GM19193 (cell line): Measurements from ENCODE around the gene EBF3.

Source experiments
- POLR2A ChIP-seq: IDR thresholded peaks from 4 replicates; pipeline ENCODE4 v1.6.1; 2011; ENCODE audit not compliant: insufficient read depth, insufficient read length; ENCODE audit errors: extremely low read depth

The EBF3 gene

DNA sequence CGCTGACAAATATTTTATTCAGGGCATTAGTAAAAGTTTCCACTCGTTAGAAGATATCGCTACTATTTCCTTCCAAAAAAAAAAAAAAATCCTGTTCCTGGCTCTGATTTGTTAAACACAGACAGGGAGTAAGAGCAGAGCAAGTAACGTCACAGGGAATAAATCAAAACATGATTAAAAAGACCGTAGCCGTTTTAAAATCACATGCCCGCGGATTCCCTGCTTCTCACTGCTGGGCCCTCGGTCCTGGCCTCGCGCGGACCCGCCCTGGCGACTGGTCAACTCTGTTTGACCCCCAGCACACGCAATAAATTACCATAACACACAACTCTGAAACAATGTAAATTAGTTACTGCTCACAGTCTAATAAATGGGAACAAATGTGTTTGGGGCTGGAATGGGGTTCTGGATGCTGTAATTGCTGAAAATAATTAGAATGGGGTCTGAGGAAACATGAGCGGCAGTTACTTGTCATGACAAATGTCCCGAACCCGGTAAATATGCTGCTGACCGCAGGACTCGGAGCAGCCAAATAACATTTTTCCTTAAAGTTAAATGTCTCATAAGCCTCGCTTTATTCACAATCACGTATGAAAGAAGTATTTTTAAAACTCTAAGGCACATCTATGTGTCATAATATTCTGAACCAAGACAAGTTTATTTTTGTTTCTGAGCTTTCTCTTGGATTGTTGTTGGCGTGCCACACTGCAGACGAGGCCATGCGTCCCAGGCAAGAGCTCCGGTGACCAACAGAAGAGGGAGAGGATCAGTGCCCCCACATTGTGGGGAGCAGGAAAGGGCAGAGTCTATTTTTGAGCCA is 17.9 kb downstream of the EBF3 start:
- TF ChIP-seq POLR2A, result no peak

DNA sequence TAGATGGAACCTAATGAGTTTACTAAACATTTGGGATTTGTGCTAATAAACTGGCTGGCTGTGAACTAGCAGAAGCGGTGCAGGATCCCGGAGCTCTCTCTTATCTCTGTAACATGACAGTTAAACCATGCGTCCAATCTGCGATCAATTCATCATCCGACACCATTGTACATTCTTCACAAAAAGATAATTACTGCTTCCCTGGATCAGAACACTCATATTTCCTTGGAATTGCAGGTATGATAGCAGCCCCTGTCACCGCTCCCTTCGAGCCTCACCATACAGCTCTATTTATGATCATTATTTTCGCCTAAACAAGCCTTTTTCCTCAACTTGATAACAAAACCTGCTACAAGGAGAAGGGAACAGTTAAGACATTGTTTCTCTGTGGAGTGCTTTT is 18.5 kb downstream of the EBF3 start:
- no peak for TF ChIP-seq POLR2A

DNA sequence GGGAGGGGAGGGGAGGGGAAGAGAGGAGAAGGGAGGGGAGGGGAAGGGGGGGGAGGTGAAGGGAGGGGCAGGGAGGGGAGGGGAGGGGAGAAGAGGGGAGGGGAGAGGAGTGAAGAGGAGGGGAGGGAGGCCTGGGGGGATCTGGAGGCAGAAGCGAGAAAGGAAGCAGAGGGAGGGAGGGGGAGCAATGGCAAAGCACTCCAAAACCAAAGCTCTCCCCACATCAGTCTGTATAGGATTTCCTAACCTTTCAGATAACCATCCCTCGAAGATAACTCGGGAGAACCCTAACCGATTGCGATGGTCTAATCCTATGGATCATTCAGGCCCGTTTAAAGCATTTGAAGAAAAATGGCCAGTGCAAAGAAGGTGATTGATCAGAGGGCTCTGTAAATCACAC is 19.0 kb downstream of the EBF3 start:
- no peak for TF ChIP-seq POLR2A

DNA sequence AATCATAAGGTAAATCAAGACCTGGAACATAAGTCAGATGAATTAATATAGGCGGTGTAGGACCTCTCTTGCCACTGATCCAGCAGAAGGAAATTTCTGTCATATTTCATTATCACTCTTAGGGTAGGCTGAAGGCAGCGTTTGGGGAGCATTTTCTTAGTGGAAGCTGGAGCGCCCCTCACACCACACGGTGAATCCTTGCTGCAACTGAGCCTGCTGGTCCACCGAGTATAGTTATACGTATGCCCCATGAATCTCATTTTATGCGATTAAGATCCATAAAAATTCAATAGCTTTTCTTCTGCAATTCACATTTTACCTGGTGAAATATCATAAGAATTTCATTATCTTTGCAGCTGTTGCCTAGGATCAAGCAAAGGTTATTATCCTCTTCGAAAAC is 19.6 kb downstream of the EBF3 start:
- TF ChIP-seq POLR2A, result no peak

DNA sequence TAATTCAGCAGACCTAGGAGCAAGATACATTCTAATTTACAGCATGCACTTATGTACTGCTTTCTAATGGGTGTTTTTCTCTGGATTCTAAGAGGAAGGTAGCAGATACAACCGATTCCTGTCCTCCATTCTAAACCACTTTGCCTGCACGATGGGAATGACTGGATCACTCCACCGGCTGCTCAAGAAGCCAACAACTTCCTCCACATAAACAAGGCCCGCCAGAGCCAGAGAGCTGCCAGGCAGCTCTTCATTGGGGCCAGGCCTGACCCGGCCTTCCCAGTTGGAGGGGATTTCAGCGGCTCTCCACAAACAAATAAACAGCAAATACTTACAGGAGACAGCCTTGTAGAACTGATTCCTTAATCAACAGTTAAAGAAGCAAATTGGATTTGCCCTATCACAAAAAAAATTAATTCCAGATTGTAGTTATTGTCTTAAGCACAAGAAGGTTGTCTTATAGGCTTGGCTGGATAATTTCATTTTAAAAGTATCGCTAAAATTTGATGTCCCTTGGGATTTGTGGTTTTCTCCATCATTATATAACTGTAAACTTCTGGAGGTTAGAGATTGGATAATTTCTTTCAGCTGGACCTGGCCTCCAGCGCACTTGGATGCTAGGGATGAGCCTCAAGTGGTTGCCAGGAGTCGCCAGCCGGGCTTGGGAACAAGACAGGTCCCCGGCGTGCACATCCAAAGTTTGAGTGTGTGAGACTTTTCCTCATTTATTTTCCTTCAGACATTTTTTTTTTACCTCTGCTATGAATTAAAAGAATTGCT is 20.9 kb downstream of the EBF3 start:
- TF ChIP-seq POLR2A, result no peak

DNA sequence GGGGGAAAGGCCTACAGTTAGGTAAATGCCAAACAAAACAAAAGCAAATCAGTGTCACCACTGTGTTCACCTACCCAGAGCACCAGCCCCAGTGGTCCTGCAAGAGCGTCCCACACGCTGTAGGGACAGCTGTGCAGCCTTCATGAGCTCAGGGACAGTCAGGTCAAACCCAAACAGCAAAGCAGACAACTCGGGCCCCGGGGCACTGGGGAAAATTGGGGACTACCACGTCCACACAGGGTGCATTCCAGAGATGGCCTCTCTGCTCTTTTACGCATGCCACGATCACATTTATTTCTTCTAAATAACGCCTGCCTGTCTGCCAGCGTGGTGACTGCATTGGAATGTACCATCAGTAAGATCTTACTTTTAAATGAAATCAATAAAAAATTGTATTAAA is 21.7 kb downstream of the EBF3 start:
- TF ChIP-seq POLR2A, result no peak

DNA sequence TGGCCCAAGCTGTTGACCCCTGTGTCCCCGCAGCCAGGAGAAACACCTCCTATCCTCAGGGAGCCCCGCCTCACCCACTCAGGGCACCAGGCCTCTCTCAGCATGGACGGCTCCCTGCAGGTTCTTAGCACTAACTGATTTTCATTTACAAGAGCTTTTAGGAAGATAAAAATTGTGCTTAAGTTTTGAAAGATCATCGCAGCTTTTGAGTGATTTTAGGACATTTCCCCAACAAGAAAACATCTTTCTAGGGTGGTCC is 22.1 kb downstream of the EBF3 start:
- no peak for TF ChIP-seq POLR2A

DNA sequence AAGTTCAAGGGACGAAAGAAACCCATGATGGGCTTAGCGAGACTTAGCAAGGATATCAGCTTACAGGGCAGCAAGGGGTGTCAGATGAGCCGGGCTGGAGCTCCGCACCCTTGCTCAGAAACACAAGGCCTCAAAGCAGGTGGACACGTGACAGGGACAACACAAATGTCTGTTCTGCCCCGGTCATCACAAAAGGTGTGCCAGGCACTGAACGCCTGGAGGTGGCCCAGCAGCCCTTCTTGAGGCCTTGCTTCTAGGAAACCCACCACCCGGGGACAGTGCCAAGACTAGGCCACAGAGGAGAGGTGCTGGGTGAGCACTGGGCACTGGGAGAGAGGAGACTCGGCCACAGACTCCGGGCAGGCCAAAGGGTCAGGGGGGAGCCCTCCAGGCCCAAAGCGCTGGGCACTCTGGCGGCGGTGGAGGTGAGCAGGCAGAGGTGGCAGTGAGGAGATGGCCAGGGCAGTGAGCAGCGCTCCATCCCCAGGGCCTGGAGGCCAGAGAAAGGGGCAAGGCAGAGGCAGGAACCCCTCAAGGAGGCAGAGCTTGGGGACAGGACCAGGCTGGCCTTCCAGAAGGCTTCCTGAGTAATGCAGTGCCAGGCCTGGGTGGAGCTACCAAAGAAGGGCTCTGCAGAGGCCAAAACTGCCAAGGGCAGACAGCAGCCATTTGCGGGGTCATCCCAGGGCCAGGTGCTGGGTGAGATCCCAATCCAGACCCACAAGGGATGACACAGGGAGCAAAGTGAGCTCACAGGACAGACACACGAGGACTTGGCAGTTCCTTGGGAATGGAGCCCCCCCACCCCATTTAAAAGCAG is 22.7 kb downstream of the EBF3 start:
- no peak for TF ChIP-seq POLR2A

DNA sequence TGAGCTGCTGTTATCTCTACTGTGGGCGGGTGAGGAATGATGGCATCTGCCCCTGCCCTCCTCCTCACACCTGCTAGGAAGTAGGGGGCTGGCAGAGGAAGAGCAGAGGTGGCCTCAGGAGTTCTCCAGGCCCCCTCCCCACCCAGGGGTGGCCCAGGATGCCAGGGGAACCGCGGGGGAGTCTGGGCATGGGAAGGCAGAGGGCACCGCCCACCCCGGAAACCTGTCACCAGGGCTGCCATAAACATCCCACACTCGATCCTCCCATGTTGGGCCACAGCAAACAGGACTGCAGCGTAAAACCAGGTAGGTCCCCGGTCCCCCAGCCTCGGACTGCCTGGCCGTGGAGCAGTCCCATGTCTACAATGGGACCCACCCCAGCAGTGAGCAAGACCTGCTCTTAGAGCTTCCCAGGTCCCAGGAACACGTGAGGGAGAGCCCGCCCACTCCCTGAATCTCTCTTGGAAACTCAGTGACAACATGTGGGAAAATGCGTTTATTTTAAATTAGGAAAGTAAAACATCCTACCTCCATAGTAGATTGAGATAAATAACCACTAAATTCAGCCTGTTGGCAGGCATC is 23.4 kb downstream of the EBF3 start:
- no peak for TF ChIP-seq POLR2A

DNA sequence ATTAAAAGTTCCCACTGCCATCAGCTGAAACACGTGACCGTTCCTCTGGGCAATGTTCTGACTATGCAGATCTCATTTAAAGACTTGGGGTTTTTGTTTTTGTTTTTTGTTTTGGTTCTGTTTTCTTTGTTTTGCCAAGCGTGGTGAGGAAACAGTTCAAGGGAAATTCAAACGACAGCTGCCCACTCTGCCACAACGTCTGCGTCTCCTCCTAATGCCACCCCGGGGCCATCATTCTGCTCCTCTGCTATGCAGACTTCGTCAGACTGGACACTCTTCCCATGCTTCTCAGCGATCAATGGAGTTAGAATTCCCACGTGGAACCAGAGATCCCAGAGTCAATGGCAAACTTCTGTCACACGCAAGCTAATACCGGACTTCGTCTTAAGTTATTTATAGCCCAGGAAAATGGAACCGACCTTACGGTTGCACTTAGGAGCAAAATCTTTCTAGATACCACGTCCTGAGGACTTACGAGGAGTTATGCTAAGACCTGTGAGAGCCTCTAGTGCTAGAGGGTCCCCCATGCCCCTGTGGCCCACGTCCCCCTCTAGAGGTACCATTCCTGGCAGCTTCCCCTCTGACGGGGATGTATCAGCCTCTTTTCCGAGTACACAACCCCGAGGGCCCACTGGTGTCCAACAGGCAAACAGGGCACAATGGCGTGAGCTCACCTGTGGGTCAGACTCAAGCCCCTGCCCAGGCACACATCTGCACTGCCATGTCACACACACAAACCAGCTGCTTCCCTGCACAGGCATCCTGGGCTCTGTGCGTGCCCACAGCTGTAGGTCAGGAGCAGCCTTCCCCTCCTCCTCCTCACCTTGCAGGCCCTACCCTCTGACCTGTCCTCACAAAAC is 24.4 kb downstream of the EBF3 start:
- TF ChIP-seq POLR2A, result no peak

DNA sequence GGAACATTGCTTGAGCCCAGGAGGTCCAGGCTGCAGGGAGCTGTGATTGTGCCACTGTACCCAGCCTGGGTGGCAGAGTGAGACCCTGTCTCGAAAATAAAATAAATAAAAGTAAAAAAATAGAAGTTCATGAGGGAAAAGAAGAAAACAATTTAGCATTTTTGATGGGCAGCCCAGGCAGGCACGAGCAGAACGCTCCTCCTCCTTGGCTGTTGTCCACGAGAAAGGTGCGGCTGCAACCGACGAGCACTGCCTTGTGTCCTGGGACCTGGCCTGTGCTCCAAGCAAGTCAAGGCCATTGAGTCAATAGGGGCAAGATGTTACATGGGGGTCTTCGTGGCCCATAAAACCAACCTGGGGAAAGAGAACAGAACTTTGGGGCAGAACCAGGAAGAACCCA is 25.6 kb downstream of the EBF3 start:
- TF ChIP-seq POLR2A, result no peak

DNA sequence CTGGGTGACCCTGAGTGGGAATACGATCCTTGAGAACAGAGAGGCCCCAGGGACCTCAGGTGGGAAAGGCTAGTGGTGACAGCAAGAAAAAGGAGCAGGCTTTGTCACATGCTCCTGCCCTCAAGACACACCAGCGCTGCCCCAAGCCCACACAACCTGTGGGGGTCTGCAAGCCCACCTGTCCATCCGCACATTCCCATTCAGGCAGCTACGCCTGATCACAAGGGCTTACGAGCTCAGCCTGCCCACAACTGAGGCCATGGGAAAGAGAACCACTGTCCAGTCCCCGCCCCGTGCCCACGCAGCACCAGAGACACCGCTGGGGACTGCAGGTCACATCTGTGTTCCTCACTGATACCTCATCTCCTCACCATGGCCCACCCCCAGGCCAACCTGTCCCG is 26.7 kb downstream of the EBF3 start:
- no peak for TF ChIP-seq POLR2A

DNA sequence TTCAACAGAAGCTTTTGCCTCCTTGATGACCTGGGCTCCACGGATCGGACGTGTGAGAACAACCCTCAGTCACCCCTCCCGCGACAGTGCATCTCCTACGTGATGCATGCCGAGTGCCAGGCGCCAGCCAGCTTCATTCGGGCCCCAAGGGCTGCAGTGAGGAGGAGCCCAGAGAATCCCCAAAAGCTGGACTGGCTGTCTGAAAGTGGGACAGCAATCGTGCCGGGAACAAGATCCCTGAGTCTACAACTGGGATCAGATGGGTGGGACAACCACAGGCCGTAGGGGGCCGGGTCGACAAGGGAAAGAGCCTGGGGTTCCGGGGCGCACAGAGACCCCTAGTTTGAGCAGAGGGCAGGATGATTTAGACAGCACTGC is 27.2 kb downstream of the EBF3 start:
- TF ChIP-seq POLR2A, result no peak

DNA sequence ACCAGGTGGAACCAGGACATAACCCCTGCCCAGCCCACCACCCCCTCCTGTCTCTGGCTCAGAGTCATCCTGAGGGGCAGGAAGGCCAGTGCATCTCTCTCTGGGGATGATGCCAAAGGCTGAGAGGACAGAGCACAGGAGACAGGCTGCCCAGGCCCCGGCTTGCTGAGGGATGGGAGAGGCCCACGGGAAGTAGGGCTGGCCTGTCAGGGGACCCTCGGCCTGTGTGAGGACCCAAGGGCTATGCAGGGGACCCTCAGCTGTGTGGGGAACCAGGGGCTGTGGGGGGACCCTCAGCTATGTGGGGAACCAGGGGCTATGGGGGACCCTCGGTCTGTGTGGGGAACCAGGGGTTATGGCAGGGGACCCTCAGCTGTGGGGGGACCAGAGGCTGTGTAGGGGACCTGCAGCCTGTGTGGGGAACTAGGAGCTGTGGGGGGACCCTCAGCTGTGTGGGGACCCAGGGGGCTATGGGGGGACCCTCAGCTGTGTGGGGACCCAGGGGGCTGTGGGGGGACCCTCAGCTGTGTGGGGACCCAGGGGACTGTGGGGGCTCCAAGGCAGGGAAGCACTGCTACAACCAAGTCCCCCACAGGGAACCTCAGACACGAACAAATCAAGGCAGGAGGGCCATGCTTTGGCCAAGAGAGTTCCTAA is 27.7 kb downstream of the EBF3 start:
- TF ChIP-seq POLR2A, result no peak
